Smooth muscle cell (in vitro differentiated cells): ENCODE results near the gene ZNF331. TPM values are rescaled to one million over a fixed set of nuclear protein-coding genes. Genes with fewer than 3 reads are reported as not detected.
A peak's percentile ranks its signal among the peaks of the same experiment; 100 is the strongest.
"Not testable (repeated sequence)": the region's sequence is repeated elsewhere in the genome, so short reads cannot be mapped to it uniquely, and the experiment has no call there.

ENCODE experiments used
- DNase-seq: peaks from one replicate; lab custom pipeline; 2025; ENCODE audit not compliant: unreplicated experiment; lab: John Stamatoyannopoulos, UW
- H2AFZ ChIP-seq: fragments of 200-600 bp; sonication (generic); 2 replicates; pipeline ENCODE4 v1.6.0; 2016; ENCODE audit warnings: antibody characterized with exemption, low read depth, mild to moderate bottlenecking
- H3F3A ChIP-seq: fragments of 200-600 bp; sonication (generic); 2 replicates; pipeline ENCODE4 v1.6.0; 2017; ENCODE audit warnings: antibody characterized with exemption, low read depth
- H3K27ac ChIP-seq: fragments of 200-600 bp; sonication (generic); 2 replicates; pipeline ENCODE4 v1.5.1; 2016; ENCODE audit warnings: low read depth, mild to moderate bottlenecking
- H3K27me3 ChIP-seq: fragments of 200-600 bp; sonication (generic); 2 replicates; pipeline ENCODE4 v1.6.1; 2016; ENCODE audit warnings: low read depth, mild to moderate bottlenecking
- H3K36me3 ChIP-seq: fragments of 200-600 bp; sonication (generic); 2 replicates; pipeline ENCODE4 v1.5.1; 2016; ENCODE audit warnings: low read depth
- H3K4me1 ChIP-seq: fragments of 200-600 bp; sonication (generic); 2 replicates; pipeline ENCODE4 v1.5.1; 2016; ENCODE audit warnings: low read depth
- H3K4me2 ChIP-seq: fragments of 200-600 bp; sonication (generic); 2 replicates; pipeline ENCODE4 v1.6.0; 2016; ENCODE audit warnings: mild to moderate bottlenecking
- H3K4me3 ChIP-seq: fragments of 200-600 bp; sonication (generic); 2 replicates; pipeline ENCODE4 v1.5.1; 2016; ENCODE audit warnings: mild to moderate bottlenecking
- H3K79me2 ChIP-seq: fragments of 200-600 bp; sonication (generic); 2 replicates; pipeline ENCODE4 v1.6.0; 2016; ENCODE audit warnings: low read depth, mild to moderate bottlenecking
- H3K9ac ChIP-seq: fragments of 200-600 bp; sonication (generic); 2 replicates; pipeline ENCODE4 v1.6.0; 2016; ENCODE audit warnings: low read depth
- H3K9me3 ChIP-seq: fragments of 200-600 bp; sonication (generic); replicated peaks from 2 replicates; pipeline ENCODE4 v1.5.1; 2016; ENCODE audit warnings: low read depth
- H4K20me1 ChIP-seq: fragments of 200-600 bp; sonication (generic); 2 replicates; pipeline ENCODE4 v1.6.0; 2016; ENCODE audit warnings: low read depth
- WGBS: methylation state at CpG from one replicate; pipeline ENCODE4 v1.1.7; 2016; ENCODE audit warnings: low lambda C conversion rate; 5-methylcytosine and 5-hydroxymethylcytosine counted together
- polyA plus RNA-seq: library from polyadenylated mRNA; unstranded; fragments of >200 nt; fragmentation: Nextera tagmentation; extraction: Ambion mirVana; gene quantifications from 2 replicates; pipeline ENCODE4 v1.2.1, GENCODE V29; 2016
- total RNA-seq: library from RNA; depleted of rRNA; stranded (reverse); fragments of >200 nt; gene quantifications from 2 replicates; pipeline ENCODE4 v1.2.3, GENCODE V29; 2014
- TF ChIP-seq, protein P1 (sequence below): fragments of 200-600 bp; sonication (generic); IDR thresholded peaks from 2 replicates; pipeline ENCODE4 v1.5.1; 2017; ENCODE audit warnings: borderline replicate concordance, mild to moderate bottlenecking, antibody characterized with exemption; ENCODE audit not compliant: insufficient read depth, poor library complexity, severe bottlenecking

Gene ZNF331
- total and polyA plus RNA-seq, 2 experiments from 2014 or later = 9.7 to 12.1 TPM

GRCh38 chr19:53504365-53504703, 33.6 kb upstream of the ZNF331 start:
- not testable (repeated sequence) for H4K20me1 ChIP-seq, H3K4me1 ChIP-seq, DNase-seq, H3K9ac ChIP-seq, H3K79me2 ChIP-seq, H3K27ac ChIP-seq, H3K27me3 ChIP-seq, H3K9me3 ChIP-seq, H3F3A ChIP-seq, H3K36me3 ChIP-seq
- Histone ChIP-seq H3K4me2 (peak overlapping the region; percentile 79), H2AFZ (peak overlapping the region; percentile 35), H3K4me3 (peak overlapping the region; percentile 27)
- WGBS = 29% methylated on average over 13 of the region's 13 CpGs

GRCh38 chr19:53504885-53505284, 33.1 kb upstream of the ZNF331 start:
- H3K36me3 ChIP-seq = no peaks in the 10 kb centered on the region
- H3K27me3 ChIP-seq = no peaks in the 10 kb centered on the region
- no peaks in the 10 kb centered on the region for H3K4me1 ChIP-seq
- H4K20me1 ChIP-seq = no peaks in the 10 kb centered on the region
- H2AFZ ChIP-seq = peak overlapping the region; percentile 35
- no peak for DNase-seq
- H3K4me3 ChIP-seq = peak overlapping the region; percentile 27
- no peak overlapping the region for H3K9ac ChIP-seq
- no peaks in the 10 kb centered on the region for H3K9me3 ChIP-seq
- peak overlapping the region; percentile 79 for H3K4me2 ChIP-seq
- H3K79me2 ChIP-seq = no peaks in the 10 kb centered on the region
- no peak overlapping the region for H3K27ac ChIP-seq
- no peaks in the 10 kb centered on the region for H3F3A ChIP-seq
- 45% methylated on average over 7 of the region's 7 CpGs for whole genome bisulfite sequencing
- TF ChIP-seq, protein P1, sequence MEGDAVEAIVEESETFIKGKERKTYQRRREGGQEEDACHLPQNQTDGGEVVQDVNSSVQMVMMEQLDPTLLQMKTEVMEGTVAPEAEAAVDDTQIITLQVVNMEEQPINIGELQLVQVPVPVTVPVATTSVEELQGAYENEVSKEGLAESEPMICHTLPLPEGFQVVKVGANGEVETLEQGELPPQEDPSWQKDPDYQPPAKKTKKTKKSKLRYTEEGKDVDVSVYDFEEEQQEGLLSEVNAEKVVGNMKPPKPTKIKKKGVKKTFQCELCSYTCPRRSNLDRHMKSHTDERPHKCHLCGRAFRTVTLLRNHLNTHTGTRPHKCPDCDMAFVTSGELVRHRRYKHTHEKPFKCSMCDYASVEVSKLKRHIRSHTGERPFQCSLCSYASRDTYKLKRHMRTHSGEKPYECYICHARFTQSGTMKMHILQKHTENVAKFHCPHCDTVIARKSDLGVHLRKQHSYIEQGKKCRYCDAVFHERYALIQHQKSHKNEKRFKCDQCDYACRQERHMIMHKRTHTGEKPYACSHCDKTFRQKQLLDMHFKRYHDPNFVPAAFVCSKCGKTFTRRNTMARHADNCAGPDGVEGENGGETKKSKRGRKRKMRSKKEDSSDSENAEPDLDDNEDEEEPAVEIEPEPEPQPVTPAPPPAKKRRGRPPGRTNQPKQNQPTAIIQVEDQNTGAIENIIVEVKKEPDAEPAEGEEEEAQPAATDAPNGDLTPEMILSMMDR = no peak

DNA sequence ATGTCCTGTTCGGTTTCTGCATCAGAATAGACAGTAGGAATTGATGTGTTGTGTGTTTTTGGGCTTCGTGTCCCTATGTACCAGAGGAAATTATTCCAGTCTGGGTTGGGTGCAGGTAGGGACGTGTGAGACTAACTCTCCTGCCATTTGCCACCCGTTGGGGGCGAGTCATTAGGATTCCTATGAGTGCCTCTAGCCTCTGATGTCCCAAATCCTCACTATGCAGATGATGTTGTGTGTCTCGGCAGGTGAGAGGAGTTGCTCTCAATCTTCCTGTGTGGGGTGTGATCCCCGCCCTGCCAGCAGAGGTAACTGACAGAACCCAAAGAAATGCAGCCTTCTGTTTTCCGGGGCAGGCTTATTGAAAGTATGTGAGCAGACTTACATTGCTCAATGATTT, 31.2 kb upstream of the ZNF331 start:
- no peak overlapping the region for H3K27ac ChIP-seq
- no peaks in the 10 kb centered on the region for H3K4me1 ChIP-seq
- H4K20me1 ChIP-seq = no peaks in the 10 kb centered on the region
- no peak overlapping the region for H3K9ac ChIP-seq
- 87% methylated on average over 8 of the region's 8 CpGs for WGBS
- no peaks in the 10 kb centered on the region for H3K27me3 ChIP-seq
- no peak overlapping the region for H2AFZ ChIP-seq
- TF ChIP-seq, protein P1 = no peak
- no peaks in the 10 kb centered on the region for H3F3A ChIP-seq
- no peak for DNase-seq
- no peak overlapping the region for H3K4me2 ChIP-seq
- H3K79me2 ChIP-seq = no peaks in the 10 kb centered on the region
- no peak overlapping the region for H3K4me3 ChIP-seq
- H3K9me3 ChIP-seq = no peaks in the 10 kb centered on the region
- H3K36me3 ChIP-seq = no peaks in the 10 kb centered on the region

- no peak for DNase-seq
- no peak overlapping the region for H2AFZ ChIP-seq
These were observed 30.2 kb upstream of the ZNF331 start for GRCh38 chr19:53507523-53508442.

More at GRCh38 chr19:53507523-53508442, 30.2 kb upstream of the ZNF331 start:
- Histone ChIP-seq H3K4me1 (no peaks in the 10 kb centered on the region), H3K79me2 (no peaks in the 10 kb centered on the region), H3K27me3 (no peaks in the 10 kb centered on the region), H3K27ac (no peak overlapping the region), H3K4me3 (no peak overlapping the region), H3K9ac (no peak overlapping the region), H4K20me1 (no peaks in the 10 kb centered on the region), H3F3A (no peaks in the 10 kb centered on the region), H3K9me3 (no peaks in the 10 kb centered on the region), H3K36me3 (no peaks in the 10 kb centered on the region), H3K4me2 (no peak overlapping the region)
- TF ChIP-seq, protein P1 = no peak
- 81% methylated on average over 17 of the region's 17 CpGs for WGBS
